WTC11 (cell line): ENCODE measurements around the gene FCHSD1. TPM values are rescaled to one million over a fixed set of nuclear protein-coding genes. Genes with fewer than 3 reads are reported as not detected.

ENCODE experiments used
- ATAC-seq: fragments of 200-7000 bp; cut with Tn5 transposase; 2 replicates; pipeline ENCODE4 v1.10.0; 2021; ENCODE audit warnings: mild to moderate bottlenecking, moderate library complexity
- Bru-seq: library from RNA; stranded (reverse); fragments of 400-500 nt; gene quantifications from one replicate; lab custom pipeline; 2021; lab: Mats Ljungman, UMichigan
- CTCF ChIA-PET: fragments of 300-600 bp; sonication (Branson Sonifier 250); formaldehyde crosslinking; loops from one replicate; lab custom pipeline; 2021; ENCODE audit warnings: antibody characterized with exemption; lab: Charles Lee
- POLR2A ChIA-PET: fragments of 350-600 bp; sonication (Branson Sonifier 250); formaldehyde crosslinking; loops from one replicate; lab custom pipeline; 2021; ENCODE audit warnings: antibody characterized with exemption; lab: Charles Lee
- DNase-seq: peaks from one replicate; pipeline ENCODE4 v3.0.0; 2021; ENCODE audit warnings: low spot score
- H3K27ac Mint-ChIP-seq: 2 replicates; pipeline ENCODE4 v1.8.0; 2021; ENCODE audit warnings: mixed read lengths
- H3K27me3 Mint-ChIP-seq: 2 replicates; pipeline ENCODE4 v1.8.0; 2021; ENCODE audit warnings: low read depth, mild to moderate bottlenecking, moderate library complexity, mixed read lengths
- H3K36me3 Mint-ChIP-seq: 2 replicates; pipeline ENCODE4 v1.8.0; 2021; ENCODE audit warnings: mixed read lengths
- H3K4me1 Mint-ChIP-seq: 2 replicates; pipeline ENCODE4 v1.8.0; 2022; ENCODE audit warnings: mixed read lengths
- H3K4me3 Mint-ChIP-seq: 2 replicates; pipeline ENCODE4 v1.8.0; 2021; ENCODE audit warnings: mild to moderate bottlenecking, moderate library complexity, mixed read lengths
- H3K9me3 Mint-ChIP-seq: 2 replicates; pipeline ENCODE4 v1.8.0; 2021; ENCODE audit warnings: mixed read lengths
- ARID4B ChIP-seq: sonication (generic); formaldehyde crosslinking; IDR thresholded peaks from 2 replicates; pipeline ENCODE4 v1.8.0; 2023; ENCODE audit warnings: missing genetic modification reagents, mild to moderate bottlenecking, borderline replicate concordance
- ETV6 ChIP-seq: sonication (generic); formaldehyde crosslinking; IDR thresholded peaks from 2 replicates; pipeline ENCODE4 v1.8.1; 2022; ENCODE audit warnings: mild to moderate bottlenecking, missing genetic modification reagents
- HMGXB4 ChIP-seq: sonication (generic); formaldehyde crosslinking; IDR thresholded peaks from 2 replicates; pipeline ENCODE4 v1.8.1; 2023; ENCODE audit warnings: mild to moderate bottlenecking, moderate library complexity, missing genetic modification reagents
- PRRX2 ChIP-seq: fragments of 250-450 bp; sonication (Bioruptor Pico); IDR thresholded peaks from 2 replicates; pipeline ENCODE4 v1.8.0; 2021; ENCODE audit warnings: mild to moderate bottlenecking
- SP1 ChIP-seq: sonication (generic); formaldehyde crosslinking; conservative IDR thresholded peaks from 2 replicates; pipeline ENCODE4 v1.8.1; 2022; ENCODE audit warnings: missing genetic modification reagents
- STAT6 ChIP-seq: sonication (generic); formaldehyde crosslinking; conservative IDR thresholded peaks from 2 replicates; pipeline ENCODE4 v1.8.1; 2023; ENCODE audit warnings: mild to moderate bottlenecking, low read depth, missing genetic modification reagents, moderate library complexity
- TCF7 ChIP-seq: sonication (generic); formaldehyde crosslinking; IDR thresholded peaks from 2 replicates; pipeline ENCODE4 v1.8.0; 2022; ENCODE audit warnings: mild to moderate bottlenecking, low read depth, missing genetic modification reagents, moderate library complexity
- long read RNA-seq, 3 experiments: library from RNA in 1 of 3; library from capped mRNA in 1 of 3; library from polyadenylated mRNA in 1 of 3; unstranded in 2 of 3; stranded (forward) in 1 of 3; transcript quantifications; one replicate each; pipeline ENCODE4 v2.0.0, GENCODE V29; 2021
- total RNA-seq: library from RNA; stranded (reverse); gene quantifications from 3 replicates; pipeline ENCODE4 v1.2.3, GENCODE V29; 2021
- TF ChIP-seq, protein P1 (sequence below): fragments of 250-450 bp; sonication (Bioruptor Pico); IDR thresholded peaks from 2 replicates; pipeline ENCODE4 v1.9.0; 2021; ENCODE audit warnings: mild to moderate bottlenecking

FCHSD1 gene
- total RNA-seq (43.6 to 50.3 TPM (median 44.8 TPM) in 3 replicates), Bru-seq, nascent RNA (percentile 64 among the genes with signal in this experiment)
- long read RNA-seq, experiment 1, full-length matches to known transcripts = 4 of 101 reads
- long read RNA-seq, experiment 1, partial matches to known transcripts = 13 of 101 reads
- long read RNA-seq, experiment 1, other reads (novel, unspliced or antisense) = 84 of 101 reads
- long read RNA-seq, experiment 2, partial matches to known transcripts = 4 of 10 reads
- long read RNA-seq, experiment 2, other reads (novel, unspliced or antisense) = 4 of 10 reads
- long read RNA-seq, experiment 3, partial matches to known transcripts = 0 of 2 reads
- long read RNA-seq, experiment 3, other reads (novel, unspliced or antisense) = 2 of 2 reads

- Mint-ChIP-seq H3K4me3 (peak within 1 kb of the TSS; percentile 99), H3K36me3 (peaks cover 31% of the 10 kb centered on the region), H3K27ac (peak within 1 kb of the TSS; percentile 96), H3K4me1 (peaks cover 20% of the 10 kb centered on the region), H3K27me3 (no peaks in the 10 kb centered on the region), H3K9me3 (no peaks in the 10 kb centered on the region)
- ChIA-PET CTCF (interaction anchor here (0.6 to 3.1 kb wide), 24 partner anchors 8 to 318 kb away, joined by 3 to 32 read pairs (median 4); partner anchors contain the start of genes ARAP3, DIAPH1, HDAC3 and PCDH12), POLR2A (interaction anchor here (0.6 to 1.4 kb wide), 7 partner anchors 11 to 228 kb away, joined by 3 to 19 read pairs (median 4); partner anchors contain the start of genes DIAPH1, HDAC3 and RELL2)
- DNase-seq (peak; percentile 94), ATAC-seq (peak; percentile 95)
- peak; percentile 33; the same call in 1 of the 2 replicates for TF ChIP-seq ETV6 (CRISPR knock-in tag)
- TF ChIP-seq SP1 (CRISPR knock-in tag) = peak; percentile 88
- TF ChIP-seq, protein P1, sequence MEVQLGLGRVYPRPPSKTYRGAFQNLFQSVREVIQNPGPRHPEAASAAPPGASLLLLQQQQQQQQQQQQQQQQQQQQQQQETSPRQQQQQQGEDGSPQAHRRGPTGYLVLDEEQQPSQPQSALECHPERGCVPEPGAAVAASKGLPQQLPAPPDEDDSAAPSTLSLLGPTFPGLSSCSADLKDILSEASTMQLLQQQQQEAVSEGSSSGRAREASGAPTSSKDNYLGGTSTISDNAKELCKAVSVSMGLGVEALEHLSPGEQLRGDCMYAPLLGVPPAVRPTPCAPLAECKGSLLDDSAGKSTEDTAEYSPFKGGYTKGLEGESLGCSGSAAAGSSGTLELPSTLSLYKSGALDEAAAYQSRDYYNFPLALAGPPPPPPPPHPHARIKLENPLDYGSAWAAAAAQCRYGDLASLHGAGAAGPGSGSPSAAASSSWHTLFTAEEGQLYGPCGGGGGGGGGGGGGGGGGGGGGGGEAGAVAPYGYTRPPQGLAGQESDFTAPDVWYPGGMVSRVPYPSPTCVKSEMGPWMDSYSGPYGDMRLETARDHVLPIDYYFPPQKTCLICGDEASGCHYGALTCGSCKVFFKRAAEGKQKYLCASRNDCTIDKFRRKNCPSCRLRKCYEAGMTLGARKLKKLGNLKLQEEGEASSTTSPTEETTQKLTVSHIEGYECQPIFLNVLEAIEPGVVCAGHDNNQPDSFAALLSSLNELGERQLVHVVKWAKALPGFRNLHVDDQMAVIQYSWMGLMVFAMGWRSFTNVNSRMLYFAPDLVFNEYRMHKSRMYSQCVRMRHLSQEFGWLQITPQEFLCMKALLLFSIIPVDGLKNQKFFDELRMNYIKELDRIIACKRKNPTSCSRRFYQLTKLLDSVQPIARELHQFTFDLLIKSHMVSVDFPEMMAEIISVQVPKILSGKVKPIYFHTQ = no peak
- TF ChIP-seq PRRX2 (CRISPR knock-in tag) = no peak
Observed at GRCh38 chr5:141650851-141651727, at the start of gene FCHSD1. Gene FCHSD1, minus strand, starts transcription at chr5:141651418. Its CDS starts 50 bp downstream, at chr5:141651368.

GRCh38 chr5:141697586-141697985 is 46.4 kb upstream of the FCHSD1 start:
- Mint-ChIP-seq H3K36me3 (no peaks in the 10 kb centered on the region), H3K9me3 (no peaks in the 10 kb centered on the region), H3K27me3 (peaks cover 6% of the 10 kb centered on the region), H3K4me3 (no peak overlapping the region), H3K4me1 (peaks cover 35% of the 10 kb centered on the region), H3K27ac (no peak overlapping the region)
- CTCF ChIA-PET = interaction anchor here (1.8 to 8.3 kb wide), 2 partner anchors 114 to 262 kb away, joined by 5 to 136 read pairs; partner anchors contain the start of gene PCDH12
- ATAC-seq = no peak
- TF ChIP-seq ARID4B (CRISPR knock-in tag) = no peak
- TF ChIP-seq ETV6 (CRISPR knock-in tag) = no peak
- no peak for TF ChIP-seq STAT6
- no peak for TF ChIP-seq HMGXB4 (CRISPR knock-in tag)
- TF ChIP-seq TCF7 (CRISPR knock-in tag) = no peak
- no peak for DNase-seq
- POLR2A ChIA-PET = no interaction called here
